ENCODE measurements around the gene TYSND1.
A peak's percentile ranks its signal among the peaks of the same experiment; 100 is the strongest.

GRCh38 chr10:70132098-70133029, 14.1 kb downstream of the TYSND1 start, which contains the start of gene AIFM2:
- TF ChIP-seq, protein P1, sequence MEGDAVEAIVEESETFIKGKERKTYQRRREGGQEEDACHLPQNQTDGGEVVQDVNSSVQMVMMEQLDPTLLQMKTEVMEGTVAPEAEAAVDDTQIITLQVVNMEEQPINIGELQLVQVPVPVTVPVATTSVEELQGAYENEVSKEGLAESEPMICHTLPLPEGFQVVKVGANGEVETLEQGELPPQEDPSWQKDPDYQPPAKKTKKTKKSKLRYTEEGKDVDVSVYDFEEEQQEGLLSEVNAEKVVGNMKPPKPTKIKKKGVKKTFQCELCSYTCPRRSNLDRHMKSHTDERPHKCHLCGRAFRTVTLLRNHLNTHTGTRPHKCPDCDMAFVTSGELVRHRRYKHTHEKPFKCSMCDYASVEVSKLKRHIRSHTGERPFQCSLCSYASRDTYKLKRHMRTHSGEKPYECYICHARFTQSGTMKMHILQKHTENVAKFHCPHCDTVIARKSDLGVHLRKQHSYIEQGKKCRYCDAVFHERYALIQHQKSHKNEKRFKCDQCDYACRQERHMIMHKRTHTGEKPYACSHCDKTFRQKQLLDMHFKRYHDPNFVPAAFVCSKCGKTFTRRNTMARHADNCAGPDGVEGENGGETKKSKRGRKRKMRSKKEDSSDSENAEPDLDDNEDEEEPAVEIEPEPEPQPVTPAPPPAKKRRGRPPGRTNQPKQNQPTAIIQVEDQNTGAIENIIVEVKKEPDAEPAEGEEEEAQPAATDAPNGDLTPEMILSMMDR (IDR thresholded peaks at IDR 0.05), result peak in 5 of 7 experiments; percentile 8 to 30 (median 21)
- TF ChIP-seq POLR2A (IDR thresholded peaks at IDR 0.05), result peak; percentile 20 to 65 (median 54)

Measured in body of pancreas (tissue), 4 donors.